H1 (cell line): ENCODE measurements around the gene ZNF154. TPM values are rescaled to one million over a fixed set of nuclear protein-coding genes. Genes with fewer than 3 reads are reported as not detected.

Source experiments
- CTCF ChIA-PET: fragments of 300-600 bp; sonication (Branson Sonifier 250); formaldehyde crosslinking; loops from one replicate; lab custom pipeline; 2021; ENCODE audit not compliant: partially characterized antibody; lab: Charles Lee
- POLR2A ChIA-PET: fragments of 300-600 bp; sonication (Branson Sonifier 250); formaldehyde crosslinking; loops from one replicate; lab custom pipeline; 2021; ENCODE audit warnings: inconsistent platforms; ENCODE audit not compliant: partially characterized antibody; lab: Charles Lee
- DNase-seq, 2 experiments: peaks; one replicate each; pipeline versions ENCODE4 v3.0.0 to v3.0.0-alpha.2; 2010 to 2022; ENCODE audit warnings: low spot score in 2 of 2, low read depth in 1 of 2, mixed read lengths in 1 of 2
- FAIRE-seq: peaks from 2 replicates; lab custom pipeline; 2011; peaks lifted over from hg19 to GRCh38; lab: Jason Lieb, UNC
- H2AFZ ChIP-seq: 2 replicates; pipeline ENCODE4 v1.8.1; 2012; ENCODE audit warnings: low read length, inconsistent platforms
- H2AK5ac ChIP-seq: 2 replicates; pipeline ENCODE4 v1.6.1; 2013; ENCODE audit warnings: low read depth, low read length
- H2BK120ac ChIP-seq: replicated peaks from 2 replicates; pipeline ENCODE3; 2013; ENCODE audit warnings: low read depth, low read length, inconsistent platforms
- H2BK12ac ChIP-seq: 2 replicates; pipeline ENCODE4 v1.6.1; 2013; ENCODE audit warnings: low read depth, low read length
- H2BK15ac ChIP-seq: 2 replicates; pipeline ENCODE4 v1.6.1; 2013; ENCODE audit warnings: low read length
- H2BK20ac ChIP-seq: 2 replicates; pipeline ENCODE4 v1.6.1; 2013; ENCODE audit warnings: low read length
- H2BK5ac ChIP-seq: 2 replicates; pipeline ENCODE4 v1.6.1; 2013; ENCODE audit warnings: low read depth, low read length
- H3K14ac ChIP-seq: 2 replicates; pipeline ENCODE4 v1.6.1; 2013; ENCODE audit warnings: inconsistent platforms; ENCODE audit not compliant: insufficient read length
- H3K18ac ChIP-seq: 2 replicates; pipeline ENCODE4 v1.6.1; 2013; ENCODE audit warnings: low read length; ENCODE audit errors: extremely low read depth
- H3K23ac ChIP-seq: 2 replicates; pipeline ENCODE4 v1.6.1; 2013; ENCODE audit warnings: inconsistent platforms; ENCODE audit not compliant: insufficient read length
- H3K23me2 ChIP-seq: 2 replicates; pipeline ENCODE4 v1.6.1; 2013; ENCODE audit warnings: low read depth, low read length
- H3K27ac ChIP-seq: 2 replicates; pipeline ENCODE4 v1.6.1; 2011; ENCODE audit warnings: low read depth, low read length, inconsistent platforms
- H3K27me3 ChIP-seq, 4 experiments: replicated peaks in 1 of 4; 1 replicate in 1 of 4; 2 replicates in 3 of 4; pipeline versions ENCODE4 v1.6.1 to v1.8.1; 2011 to 2013; ENCODE audit warnings: low read length in 3 of 4, mild to moderate bottlenecking in 3 of 4, inconsistent platforms in 2 of 4, mixed read lengths in 2 of 4, moderate library complexity in 1 of 4; ENCODE audit not compliant: control insufficient read depth in 3 of 4, insufficient read depth in 3 of 4; ENCODE audit errors: extremely low read depth in 1 of 4
- H3K36me3 ChIP-seq, 4 experiments: 2 replicates each; pipeline versions ENCODE4 v1.6.1 to v1.8.1; 2011 to 2013; ENCODE audit warnings: mild to moderate bottlenecking in 4 of 4, low read length in 3 of 4, moderate library complexity in 2 of 4, control low read depth in 1 of 4, inconsistent platforms in 1 of 4; ENCODE audit not compliant: insufficient read depth in 4 of 4, control insufficient read depth in 2 of 4
- H3K4ac ChIP-seq: replicated peaks from 2 replicates; pipeline ENCODE3; 2013; ENCODE audit warnings: low read length, low read depth, mixed read lengths, inconsistent platforms; ENCODE audit not compliant: insufficient read length
- H3K4me1 ChIP-seq, 4 experiments: replicated peaks in 1 of 4; 1 replicate in 1 of 4; 2 replicates in 3 of 4; pipeline versions ENCODE4 v1.6.1 to v1.8.1; 2011 to 2013; ENCODE audit warnings: low read length in 3 of 4, inconsistent platforms in 2 of 4, mixed read lengths in 1 of 4; ENCODE audit not compliant: insufficient read depth in 4 of 4, control insufficient read depth in 3 of 4
- H3K4me2 ChIP-seq, 2 experiments: 2 replicates each; pipeline versions ENCODE4 v1.6.1 to v1.8.1; 2011 to 2013; ENCODE audit warnings: low read depth in 2 of 2, low read length in 2 of 2, control low read depth in 1 of 2, inconsistent platforms in 1 of 2, mild to moderate bottlenecking in 1 of 2; ENCODE audit not compliant: insufficient read depth in 1 of 2
- H3K4me3 ChIP-seq, 4 experiments: fragments of 200-600, 300-600 bp in 1 of 4; sonication (generic), shearing (Covaris generic), sonication (Bioruptor Twin) in 1 of 4; 2 replicates each; pipeline versions ENCODE4 v1.5.1 to v1.8.1; 2011 to 2016; ENCODE audit warnings: low read length in 4 of 4, low read depth in 3 of 4, control low read depth in 2 of 4, inconsistent platforms in 2 of 4, mild to moderate bottlenecking in 2 of 4, mixed read lengths in 1 of 4, moderate library complexity in 1 of 4; ENCODE audit not compliant: insufficient read depth in 2 of 4; ENCODE audit errors: extremely low read depth in 1 of 4
- H3K56ac ChIP-seq: replicated peaks from 2 replicates; pipeline ENCODE3; 2013; ENCODE audit warnings: low read depth, mild to moderate bottlenecking, mixed read lengths, low read length, inconsistent platforms; ENCODE audit not compliant: insufficient read length
- H3K79me1 ChIP-seq: 2 replicates; pipeline ENCODE4 v1.6.1; 2013; ENCODE audit warnings: low read depth, low read length, control low read depth
- H3K79me2 ChIP-seq, 2 experiments: 2 replicates each; pipeline versions ENCODE4 v1.6.1 to v1.8.1; 2012 to 2013; ENCODE audit warnings: low read length in 2 of 2, mild to moderate bottlenecking in 2 of 2, inconsistent platforms in 1 of 2; ENCODE audit not compliant: insufficient read depth in 2 of 2, control insufficient read depth in 1 of 2
- H3K9ac ChIP-seq, 4 experiments: replicated peaks in 1 of 4; 1 replicate in 1 of 4; 2 replicates in 3 of 4; pipeline versions ENCODE4 v1.6.1 to v1.8.1; 2011 to 2013; ENCODE audit warnings: low read depth in 3 of 4, low read length in 3 of 4, control low read depth in 2 of 4, mild to moderate bottlenecking in 2 of 4, moderate library complexity in 2 of 4, inconsistent platforms in 1 of 4; ENCODE audit errors: extremely low read depth in 1 of 4
- H3K9me3 ChIP-seq, 2 experiments: 2 replicates each; pipeline versions ENCODE4 v1.6.1 to v1.8.1; 2012 to 2013; ENCODE audit warnings: mild to moderate bottlenecking in 2 of 2, moderate library complexity in 2 of 2, control low read depth in 1 of 2, inconsistent platforms in 1 of 2, low read depth in 1 of 2, low read length in 1 of 2, mixed read lengths in 1 of 2; ENCODE audit not compliant: insufficient read depth in 2 of 2
- H4K20me1 ChIP-seq, 2 experiments: replicated peaks in 1 of 2; 2 replicates each; pipeline versions ENCODE3 to v1.8.1; 2011 to 2013; ENCODE audit warnings: inconsistent platforms in 2 of 2, low read length in 2 of 2, mild to moderate bottlenecking in 1 of 2; ENCODE audit not compliant: insufficient read depth in 2 of 2, control insufficient read depth in 1 of 2
- H4K5ac ChIP-seq: 2 replicates; pipeline ENCODE4 v1.6.1; 2013; ENCODE audit warnings: low read length, low read depth, mixed read lengths, inconsistent platforms; ENCODE audit not compliant: insufficient read length
- H4K8ac ChIP-seq: 2 replicates; pipeline ENCODE4 v1.8.0; 2013; ENCODE audit warnings: mild to moderate bottlenecking, moderate library complexity, low read length, inconsistent platforms; ENCODE audit not compliant: insufficient read depth; ENCODE audit errors: extremely low read depth
- H4K91ac ChIP-seq: replicated peaks from 2 replicates; pipeline ENCODE3; 2013; ENCODE audit warnings: low read length, mixed read lengths, inconsistent platforms; ENCODE audit not compliant: insufficient read length
- EGR1 ChIP-seq: IDR thresholded peaks from 2 replicates; pipeline ENCODE4 v1.6.1; 2011; ENCODE audit warnings: low read depth, low read length, borderline replicate concordance
- HDAC2 ChIP-seq, 2 experiments: fragments of 300-600 bp in 1 of 2; sonication (generic) in 1 of 2; IDR thresholded peaks; 2 replicates each; pipeline ENCODE4 v1.6.1; 2011 to 2012; ENCODE audit warnings: low read depth in 2 of 2, low read length in 2 of 2, mild to moderate bottlenecking in 2 of 2, moderate library complexity in 2 of 2, borderline replicate concordance in 1 of 2, inconsistent platforms in 1 of 2
- RAD21 ChIP-seq, 2 experiments: IDR thresholded peaks in 1 of 2; conservative IDR thresholded peaks in 1 of 2; 2 replicates each; pipeline ENCODE4 v1.6.1; 2011; ENCODE audit warnings: low read depth in 2 of 2, low read length in 2 of 2, improper control_type of control experiment in 1 of 2, inconsistent platforms in 1 of 2, mild to moderate bottlenecking in 1 of 2, moderate library complexity in 1 of 2
- RBBP5 ChIP-seq: IDR thresholded peaks from 2 replicates; pipeline ENCODE4 v1.7.1; 2012; ENCODE audit warnings: low read depth, mild to moderate bottlenecking, inconsistent platforms, low read length, moderate library complexity, borderline replicate concordance
- WGBS, 2 experiments: shearing (Covaris generic) in 1 of 2; methylation state at CpG; one replicate each; pipeline versions ENCODE4 v1.1.6 to v1.1.7; 2013 to 2015; ENCODE audit warnings: low lambda C conversion rate in 2 of 2, mixed read lengths in 2 of 2, inconsistent platforms in 1 of 2, low coverage in 1 of 2, missing lambda C conversion rate in 1 of 2; ENCODE audit not compliant: insufficient replicate concordance in 2 of 2, insufficient coverage in 1 of 2, insufficient read length in 1 of 2; ENCODE audit errors: extremely low coverage in 1 of 2, missing lambda C conversion rate in 1 of 2; 5-methylcytosine and 5-hydroxymethylcytosine counted together
- polyA plus RNA-seq, 7 experiments: library from polyadenylated mRNA; depleted of rRNA in 3 of 7; stranded (reverse) in 5 of 7; unstranded in 2 of 7; fragments of >200 nt in 5 of 7; fragments of 200-250 nt in 2 of 7; gene quantifications; 1 replicate in 5 of 7; 2 replicates in 1 of 7; 4 replicates in 1 of 7; pipeline versions ENCODE4 v1.2.1 to v1.2.3, GENCODE V29; 2011 to 2013; ENCODE audit warnings: missing spikeins in 2 of 7, mixed read lengths in 2 of 7
- total RNA-seq: library from RNA; stranded (reverse); fragmentation: NEBNext Ultra II Directional; extraction: Animal tissue kit (Norgen Biotek cat#: 25700); gene quantifications from 2 replicates; pipeline ENCODE4 v1.2.1, GENCODE V29; 2021
- TF ChIP-seq, protein P1 (sequence below): IDR thresholded peaks from 2 replicates; pipeline ENCODE4 v1.6.1; 2011; ENCODE audit warnings: low read depth, mild to moderate bottlenecking, low read length; ENCODE audit not compliant: insufficient read depth

The ZNF154 gene
- total and polyA plus RNA-seq, 2 of the 8 experiments (the other 6 are each of a cell fraction or from before 2014, with no cell fraction given), result 5.3 to 11.6 TPM

DNA sequence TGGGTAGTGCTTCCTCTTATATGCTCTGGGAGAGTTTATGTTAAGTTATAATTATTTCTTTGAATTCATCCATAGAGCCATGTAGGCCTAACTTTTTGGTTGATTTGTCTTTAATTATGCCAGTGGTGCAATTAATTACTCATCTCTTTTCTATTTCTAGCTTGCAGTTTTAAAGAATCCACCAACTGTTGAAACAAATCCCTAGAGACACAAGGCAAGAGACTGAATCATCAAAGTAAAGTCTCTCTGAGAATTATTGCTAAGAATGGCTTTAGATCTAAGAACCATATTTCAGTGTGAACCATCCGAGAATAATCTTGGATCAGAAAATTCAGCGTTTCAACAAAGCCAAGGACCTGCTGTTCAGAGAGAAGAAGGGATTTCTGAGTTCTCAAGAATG, 33.1 kb downstream of the ZNF154 start:
- no peak for DNase-seq
- H3K27me3 ChIP-seq, result peaks cover 0 to 13% (median 0%) of the 10 kb centered on the region in 4 experiments; a peak in 4 of 7 replicates
- no peaks in the 10 kb centered on the region for H3K79me1 ChIP-seq
- H3K27ac ChIP-seq, result no peak overlapping the region
- H3K9me3 ChIP-seq, result no peaks in the 10 kb centered on the region
- no peak for FAIRE-seq
- no peak for TF ChIP-seq EGR1
- TF ChIP-seq HDAC2 (IDR thresholded peaks at IDR 0.05; ENCODE audit: borderline replicate concordance in 1 of 2, low read depth in 2 of 2, low read length in 2 of 2), result no peak
- TF ChIP-seq RBBP5, result no peak
- no peak for TF ChIP-seq RAD21 (IDR thresholded peaks at IDR 0.05 in 1 of 2, conservative IDR thresholded peaks at IDR 0.05 in 1 of 2; ENCODE audit: low read depth in 2 of 2, low read length in 2 of 2)
- TF ChIP-seq, protein P1, sequence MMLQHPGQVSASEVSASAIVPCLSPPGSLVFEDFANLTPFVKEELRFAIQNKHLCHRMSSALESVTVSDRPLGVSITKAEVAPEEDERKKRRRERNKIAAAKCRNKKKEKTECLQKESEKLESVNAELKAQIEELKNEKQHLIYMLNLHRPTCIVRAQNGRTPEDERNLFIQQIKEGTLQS, result no peak
- H2BK20ac ChIP-seq, result no peak overlapping the region
- no peak overlapping the region for H4K91ac ChIP-seq
- no peak overlapping the region for H3K4ac ChIP-seq
- H4K5ac ChIP-seq, result no peak overlapping the region
- no peak overlapping the region for H2BK120ac ChIP-seq
- no peak overlapping the region for H3K4me2 ChIP-seq
- H3K4me3 ChIP-seq, result no peak overlapping the region
- POLR2A ChIA-PET, result no interaction called here
- H3K4me1 ChIP-seq, result no peaks in the 10 kb centered on the region
- no peak overlapping the region for H3K9ac ChIP-seq
- no peak overlapping the region for H2AFZ ChIP-seq
- no peak overlapping the region for H3K18ac ChIP-seq
- no peak overlapping the region for H3K23ac ChIP-seq
- H2BK15ac ChIP-seq, result no peak overlapping the region
- no peaks in the 10 kb centered on the region for H3K79me2 ChIP-seq
- H2BK12ac ChIP-seq, result no peak overlapping the region
- WGBS, 2 experiments, result 83% methylated on average over 2 of the region's 2 CpGs; no CpG with 5 or more reads in 1 of the 2 experiments
- no peaks in the 10 kb centered on the region for H3K23me2 ChIP-seq
- CTCF ChIA-PET, result no interaction called here
- no peaks in the 10 kb centered on the region for H4K20me1 ChIP-seq
- H4K8ac ChIP-seq, result no peak overlapping the region
- H3K14ac ChIP-seq, result no peak overlapping the region
- H2AK5ac ChIP-seq, result no peak overlapping the region
- H3K56ac ChIP-seq, result no peak overlapping the region
- H2BK5ac ChIP-seq, result no peak overlapping the region
- no peaks in the 10 kb centered on the region for H3K36me3 ChIP-seq
